Activated CD4-positive, alpha-beta T cell treated with anti-CD3 and anti-CD28 coated beads, Interleukin-2, amount 50 U/mL, for 48 hours (primary cell): ENCODE results near the gene FBXO46.
"Not testable (repeated sequence)": the region's sequence is repeated elsewhere in the genome, so short reads cannot be mapped to it uniquely, and the experiment has no call there.

Experiments used
- DNase-seq, 2 experiments: peaks; one replicate each; pipeline ENCODE4 v3.0.0-alpha.2; 2020

Gene FBXO46

GRCh38 chr19:45766296-45766868, 35.7 kb upstream of the FBXO46 start:
- DNase-seq: no peak

- DNase-seq: no peak
Measured at GRCh38 chr19:45765702-45766295, 35.1 kb upstream of the FBXO46 start.

GRCh38 chr19:45764945-45765701, 34.4 kb upstream of the FBXO46 start:
- DNase-seq: no peak

GRCh38 chr19:45764475-45764874, 33.8 kb upstream of the FBXO46 start:
- no peak for DNase-seq

GRCh38 chr19:45763691-45764294, 33.1 kb upstream of the FBXO46 start:
- no peak for DNase-seq

GRCh38 chr19:45762870-45763631, 32.4 kb upstream of the FBXO46 start:
- no peak for DNase-seq

- DNase-seq: no peak
Measured at GRCh38 chr19:45761714-45762113, 31.0 kb upstream of the FBXO46 start.

GRCh38 chr19:45758921-45759320, 28.2 kb upstream of the FBXO46 start:
- DNase-seq: no peak

GRCh38 chr19:45757695-45758094, 27.0 kb upstream of the FBXO46 start:
- no peak for DNase-seq

GRCh38 chr19:45754323-45754722, 23.6 kb upstream of the FBXO46 start:
- DNase-seq: no peak

- no peak for DNase-seq
Measured at GRCh38 chr19:45753548-45753947, 22.9 kb upstream of the FBXO46 start.

GRCh38 chr19:45752639-45753038, 21.9 kb upstream of the FBXO46 start:
- DNase-seq: no peak

GRCh38 chr19:45751483-45751882, 20.8 kb upstream of the FBXO46 start:
- DNase-seq: not testable (repeated sequence)

- no peak for DNase-seq
Measured at GRCh38 chr19:45747513-45747912, 16.8 kb upstream of the FBXO46 start.

- no peak for DNase-seq
Measured at GRCh38 chr19:45746866-45747265, 16.2 kb upstream of the FBXO46 start.

- no peak for DNase-seq
Measured at GRCh38 chr19:45745606-45746005, 14.9 kb upstream of the FBXO46 start.

- DNase-seq: no peak
Measured at GRCh38 chr19:45742969-45743368, 12.3 kb upstream of the FBXO46 start.

- no peak for DNase-seq
Measured at GRCh38 chr19:45739498-45740439, 9.1 kb upstream of the FBXO46 start.

- no peak for DNase-seq
Measured at GRCh38 chr19:45733160-45733810, 2.6 kb upstream of the FBXO46 start, which contains the start of gene MEIOSIN. Gene MEIOSIN, plus strand, starts transcription at chr19:45733439. Its CDS starts 1,938 bp downstream, at chr19:45735377.

- peak; percentile 35 to 49 for DNase-seq
Measured at GRCh38 chr19:45729800-45730290, 851 bp downstream of the FBXO46 start.

GRCh38 chr19:45728683-45729082, 2.0 kb downstream of the FBXO46 start:
- not testable (repeated sequence) for DNase-seq
